HFFc6 (cell line): ENCODE data around the gene ODF2. TPM values are rescaled to one million over a fixed set of nuclear protein-coding genes. Genes with fewer than 3 reads are reported as not detected.

ENCODE experiments used
- DNase-seq: peaks from one replicate; pipeline ENCODE4 v3.0.0-alpha.2; 2018
- H3K27ac Mint-ChIP-seq: 2 replicates; pipeline ENCODE4 v1.8.0; 2020; ENCODE audit warnings: mild to moderate bottlenecking, mixed read lengths
- H3K27me3 Mint-ChIP-seq: 2 replicates; pipeline ENCODE4 v1.8.0; 2021; ENCODE audit warnings: mild to moderate bottlenecking, moderate library complexity, mixed read lengths; ENCODE audit not compliant: insufficient read depth
- H3K36me3 Mint-ChIP-seq: 2 replicates; pipeline ENCODE4 v1.8.0; 2021; ENCODE audit warnings: low read depth, mixed read lengths
- H3K4me1 Mint-ChIP-seq: 2 replicates; pipeline ENCODE4 v1.8.0; 2020; ENCODE audit warnings: low read depth, mixed read lengths
- H3K4me3 Mint-ChIP-seq: 2 replicates; pipeline ENCODE4 v1.8.0; 2020; ENCODE audit warnings: mild to moderate bottlenecking, moderate library complexity, mixed read lengths
- H3K9me3 Mint-ChIP-seq: 2 replicates; pipeline ENCODE4 v1.8.0; 2020; ENCODE audit warnings: mild to moderate bottlenecking, mixed read lengths
- CTCF ChIP-seq: fragments of 200-600 bp; sonication (generic); IDR thresholded peaks from 2 replicates; pipeline ENCODE4 v1.5.0; 2021; ENCODE audit warnings: antibody characterized with exemption, mild to moderate bottlenecking
- total RNA-seq, 6 experiments: library from RNA; stranded (reverse); fragmentation: NEBNext Ultra II Directional; extraction: Animal tissue kit (Norgen Biotek cat#: 25700); gene quantifications; 2 replicates in 1 of 6; 3 replicates in 5 of 6; pipeline ENCODE4 v1.2.3, GENCODE V29; 2021

ODF2 gene
- total RNA-seq, 6 experiments from 2014 or later = 29.5 to 40.8 (median 36.9) TPM

- Mint-ChIP-seq H3K36me3 (peaks cover 35% of the 10 kb centered on the region), H3K9me3 (no peaks in the 10 kb centered on the region)
Observed at GRCh38 chr9:128540634-128541360, 85.0 kb downstream of the ODF2 start.

GRCh38 chr9:128546504-128546903 lies 90.7 kb downstream of the ODF2 start:
- no peak for TF ChIP-seq CTCF
- H3K36me3 Mint-ChIP-seq = peaks cover 8% of the 10 kb centered on the region
- no peaks in the 10 kb centered on the region for H3K27me3 Mint-ChIP-seq
- H3K4me3 Mint-ChIP-seq = no peak overlapping the region
- H3K27ac Mint-ChIP-seq = no peak overlapping the region
- peaks cover 24% of the 10 kb centered on the region for H3K4me1 Mint-ChIP-seq
- no peaks in the 10 kb centered on the region for H3K9me3 Mint-ChIP-seq
- no peak for DNase-seq

More at GRCh38 chr9:128540634-128541360, 85.0 kb downstream of the ODF2 start:
- Mint-ChIP-seq H3K4me1 (no peaks in the 10 kb centered on the region), H3K27me3 (no peaks in the 10 kb centered on the region), H3K4me3 (no peak overlapping the region), H3K27ac (no peak overlapping the region)
- no peak for DNase-seq
- TF ChIP-seq CTCF = no peak

- peaks cover 2% of the 10 kb centered on the region; the same call in 1 of the 2 replicates for H3K27me3 Mint-ChIP-seq
- no peaks in the 10 kb centered on the region for H3K9me3 Mint-ChIP-seq
- no peaks in the 10 kb centered on the region for H3K36me3 Mint-ChIP-seq
- TF ChIP-seq CTCF = no peak
- H3K4me1 Mint-ChIP-seq = peaks cover 30% of the 10 kb centered on the region
- H3K4me3 Mint-ChIP-seq = no peak overlapping the region
- H3K27ac Mint-ChIP-seq = no peak overlapping the region
- no peak for DNase-seq
Observed at GRCh38 chr9:128548876-128549275, 93.1 kb downstream of the ODF2 start.

GRCh38 chr9:128550226-128550625 lies 94.4 kb downstream of the ODF2 start:
- no peaks in the 10 kb centered on the region for H3K36me3 Mint-ChIP-seq
- peak overlapping the region; percentile 96; the same call in 1 of the 2 replicates for H3K4me3 Mint-ChIP-seq
- no peaks in the 10 kb centered on the region for H3K9me3 Mint-ChIP-seq
- peak overlapping the region; percentile 98 for H3K27ac Mint-ChIP-seq
- peaks cover 30% of the 10 kb centered on the region for H3K4me1 Mint-ChIP-seq
- TF ChIP-seq CTCF = no peak
- H3K27me3 Mint-ChIP-seq = peaks cover 2% of the 10 kb centered on the region; the same call in 1 of the 2 replicates
- no peak for DNase-seq

Other genes with a start within 250 kb of the ODF2 start
- 100 to 1,000 TPM; 142 to 167 (median 156) TPM for gene GOLGA2, start 180.0 kb upstream of the ODF2 start, total RNA-seq
- 10 to 100 TPM; 40.7 to 46.7 (median 41.9) TPM for gene SWI5, start 179.7 kb upstream of the ODF2 start, total RNA-seq
- gene TRUB2, start 133.6 kb upstream of the ODF2 start, total RNA-seq = 10 to 100 TPM; 27.0 to 38.5 (median 34.3) TPM
- 10 to 100 TPM; 29.8 to 33.3 (median 31.3) TPM for gene COQ4, start 133.2 kb upstream of the ODF2 start, total RNA-seq
- gene SLC27A4, start 115.5 kb upstream of the ODF2 start, total RNA-seq = 10 to 100 TPM; 21.1 to 31.1 (median 23.2) TPM
- 10 to 100 TPM; 63.8 to 75.5 (median 70.2) TPM for gene URM1, start 84.6 kb upstream of the ODF2 start, total RNA-seq
- 100 to 1,000 TPM; 125 to 172 (median 136) TPM for gene CERCAM, start 35.1 kb upstream of the ODF2 start, total RNA-seq
- gene GLE1, start 48.7 kb downstream of the ODF2 start, total RNA-seq = 10 to 100 TPM; 22.2 to 26.7 (median 24.7) TPM
- gene SPTAN1, start 96.6 kb downstream of the ODF2 start, total RNA-seq = 100 to 1,000 TPM; 316 to 368 (median 327) TPM
- 10 to 100 TPM; 34.5 to 51.7 (median 49.9) TPM for gene DYNC2I2, start 200.8 kb downstream of the ODF2 start, total RNA-seq
- 100 to 1,000 TPM; 297 to 358 (median 343) TPM for gene SET, start 233.2 kb downstream of the ODF2 start, total RNA-seq
- gene PKN3, start 246.5 kb downstream of the ODF2 start, total RNA-seq = 1 to 10 TPM; 1.9 to 5.6 (median 3.5) TPM